OCI-LY1 (cell line): Measurements from ENCODE around the gene SYNPO2L.

Experiments used
- H2AFZ ChIP-seq: fragments of 200-600 bp; sonication (generic), shearing (Covaris generic); 2 replicates; pipeline ENCODE4 v1.6.0; 2014; ENCODE audit warnings: antibody characterized with exemption, mild to moderate bottlenecking, low read length
- H3F3A ChIP-seq: fragments of 200-600 bp; sonication (generic), shearing (Covaris generic); 2 replicates; pipeline ENCODE4 v1.6.0; 2014; ENCODE audit warnings: mild to moderate bottlenecking, antibody characterized with exemption, low read length, moderate library complexity; ENCODE audit not compliant: insufficient read depth
- H3K27ac ChIP-seq: fragments of 200-600 bp; sonication (generic); 2 replicates; pipeline ENCODE4 v1.5.1; 2014; ENCODE audit warnings: low read length, mixed run types, mild to moderate bottlenecking, low read depth; ENCODE audit not compliant: poor library complexity, severe bottlenecking
- H3K27me3 ChIP-seq: fragments of 200-600 bp; sonication (generic); 2 replicates; pipeline ENCODE4 v1.6.0; 2014; ENCODE audit warnings: antibody characterized with exemption, mild to moderate bottlenecking, low read length, moderate library complexity; ENCODE audit not compliant: insufficient read depth
- H3K36me3 ChIP-seq: fragments of 200-600 bp; sonication (generic); 2 replicates; pipeline ENCODE4 v1.6.1; 2014; ENCODE audit warnings: mild to moderate bottlenecking, antibody characterized with exemption, low read length, moderate library complexity, mixed read lengths; ENCODE audit not compliant: insufficient read depth
- H3K4me1 ChIP-seq: fragments of 200-600 bp; sonication (generic); 2 replicates; pipeline ENCODE4 v1.5.1; 2014; ENCODE audit warnings: mild to moderate bottlenecking, low read length, moderate library complexity; ENCODE audit not compliant: insufficient read depth, severe bottlenecking
- H3K4me2 ChIP-seq: fragments of 200-600 bp; sonication (generic), shearing (Covaris generic); 2 replicates; pipeline ENCODE4 v1.6.1; 2014; ENCODE audit warnings: low read length
- H3K4me3 ChIP-seq: fragments of 200-600 bp; sonication (generic); 2 replicates; pipeline ENCODE4 v1.5.1; 2014; ENCODE audit warnings: low read length, low read depth, mild to moderate bottlenecking, mixed read lengths; ENCODE audit not compliant: poor library complexity, severe bottlenecking
- H3K79me2 ChIP-seq: fragments of 200-600 bp; shearing (Covaris generic); 2 replicates; pipeline ENCODE4 v1.6.1; 2016; ENCODE audit warnings: mixed run types, low read length, mixed read lengths; ENCODE audit not compliant: insufficient read depth
- H3K9ac ChIP-seq: fragments of 200-600 bp; sonication (generic), shearing (Covaris generic); 2 replicates; pipeline ENCODE4 v1.6.1; 2014; ENCODE audit warnings: mild to moderate bottlenecking, low read length, mixed read lengths
- H3K9me2 ChIP-seq: fragments of 200-600 bp; sonication (generic), shearing (Covaris generic); 2 replicates; pipeline ENCODE4 v1.6.1; 2014; ENCODE audit warnings: low read depth, mild to moderate bottlenecking, low read length, mixed read lengths
- H3K9me3 ChIP-seq: fragments of 200-600 bp; shearing (Covaris generic); 2 replicates; pipeline ENCODE4 v1.6.1; 2014; ENCODE audit warnings: low read length, mixed read lengths
- H4K20me1 ChIP-seq: fragments of 200-600 bp; sonication (generic), shearing (Covaris generic); 2 replicates; pipeline ENCODE4 v1.6.0; 2016; ENCODE audit warnings: mild to moderate bottlenecking, low read length; ENCODE audit not compliant: insufficient read depth
- EZH2 ChIP-seq: fragments of 200-600 bp; sonication (generic), shearing (Covaris generic); IDR thresholded peaks from 2 replicates; pipeline ENCODE4 v1.8.0; 2017; ENCODE audit warnings: borderline replicate concordance, mixed run types, mild to moderate bottlenecking, antibody characterized with exemption, low read length, moderate library complexity, mixed read lengths
- TF ChIP-seq, protein P1 (sequence below): fragments of 200-600 bp; sonication (generic), shearing (Covaris generic); IDR thresholded peaks from 2 replicates; pipeline ENCODE4 v1.5.1; 2017; ENCODE audit warnings: mild to moderate bottlenecking, antibody characterized with exemption, low read length, moderate library complexity, mixed read lengths

Gene SYNPO2L

DNA sequence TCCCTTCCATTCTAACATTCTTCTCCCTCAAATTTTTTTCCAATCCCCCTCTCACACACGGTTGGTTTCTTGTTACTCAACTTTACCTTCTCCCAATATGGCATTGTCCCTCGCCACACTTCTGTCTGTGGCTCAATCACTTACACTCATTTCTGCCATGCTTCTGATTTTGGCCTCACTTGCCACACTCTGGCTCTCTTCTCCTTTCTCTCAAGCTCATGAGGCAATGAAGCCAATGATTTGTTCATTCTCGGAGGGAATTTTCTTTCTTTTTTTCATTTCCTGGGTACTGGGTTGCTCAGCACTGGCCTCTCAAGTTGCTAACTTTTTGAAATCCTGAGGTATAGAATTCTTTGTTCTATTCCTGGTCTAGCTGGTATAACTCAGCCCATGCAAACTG, 10.6 kb downstream of the SYNPO2L start:
- H3K36me3 ChIP-seq = no peaks in the 10 kb centered on the region
- H3K79me2 ChIP-seq = no peaks in the 10 kb centered on the region
- no peaks in the 10 kb centered on the region for H4K20me1 ChIP-seq
- 0 out of 2 replicates have a peak, but pooled peaks cover 4% of the 10 kb centered on the region for H3K27me3 ChIP-seq
- no peak overlapping the region for H3K9ac ChIP-seq
- no peaks in the 10 kb centered on the region for H3F3A ChIP-seq
- H3K27ac ChIP-seq = no peak overlapping the region
- no peak overlapping the region for H3K4me3 ChIP-seq
- no peaks in the 10 kb centered on the region for H3K9me2 ChIP-seq
- no peak overlapping the region for H3K4me2 ChIP-seq
- no peak for TF ChIP-seq EZH2
- TF ChIP-seq, protein P1, sequence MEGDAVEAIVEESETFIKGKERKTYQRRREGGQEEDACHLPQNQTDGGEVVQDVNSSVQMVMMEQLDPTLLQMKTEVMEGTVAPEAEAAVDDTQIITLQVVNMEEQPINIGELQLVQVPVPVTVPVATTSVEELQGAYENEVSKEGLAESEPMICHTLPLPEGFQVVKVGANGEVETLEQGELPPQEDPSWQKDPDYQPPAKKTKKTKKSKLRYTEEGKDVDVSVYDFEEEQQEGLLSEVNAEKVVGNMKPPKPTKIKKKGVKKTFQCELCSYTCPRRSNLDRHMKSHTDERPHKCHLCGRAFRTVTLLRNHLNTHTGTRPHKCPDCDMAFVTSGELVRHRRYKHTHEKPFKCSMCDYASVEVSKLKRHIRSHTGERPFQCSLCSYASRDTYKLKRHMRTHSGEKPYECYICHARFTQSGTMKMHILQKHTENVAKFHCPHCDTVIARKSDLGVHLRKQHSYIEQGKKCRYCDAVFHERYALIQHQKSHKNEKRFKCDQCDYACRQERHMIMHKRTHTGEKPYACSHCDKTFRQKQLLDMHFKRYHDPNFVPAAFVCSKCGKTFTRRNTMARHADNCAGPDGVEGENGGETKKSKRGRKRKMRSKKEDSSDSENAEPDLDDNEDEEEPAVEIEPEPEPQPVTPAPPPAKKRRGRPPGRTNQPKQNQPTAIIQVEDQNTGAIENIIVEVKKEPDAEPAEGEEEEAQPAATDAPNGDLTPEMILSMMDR = no peak
- no peak overlapping the region for H2AFZ ChIP-seq
- H3K9me3 ChIP-seq = no peaks in the 10 kb centered on the region
- no peaks in the 10 kb centered on the region for H3K4me1 ChIP-seq

GRCh38 chr10:73644767-73645166, 11.1 kb downstream of the SYNPO2L start:
- Histone ChIP-seq H2AFZ (no peak overlapping the region), H3K9me3 (no peaks in the 10 kb centered on the region), H3K9ac (no peak overlapping the region), H3K4me1 (no peaks in the 10 kb centered on the region), H3F3A (no peaks in the 10 kb centered on the region), H3K27ac (no peak overlapping the region), H3K79me2 (no peaks in the 10 kb centered on the region), H3K4me3 (no peak overlapping the region), H4K20me1 (no peaks in the 10 kb centered on the region), H3K27me3 (0 out of 2 replicates have a peak, but pooled peaks cover 3% of the 10 kb centered on the region), H3K4me2 (no peak overlapping the region), H3K9me2 (no peaks in the 10 kb centered on the region), H3K36me3 (no peaks in the 10 kb centered on the region)
- no peak for TF ChIP-seq EZH2
- TF ChIP-seq, protein P1 = no peak

DNA sequence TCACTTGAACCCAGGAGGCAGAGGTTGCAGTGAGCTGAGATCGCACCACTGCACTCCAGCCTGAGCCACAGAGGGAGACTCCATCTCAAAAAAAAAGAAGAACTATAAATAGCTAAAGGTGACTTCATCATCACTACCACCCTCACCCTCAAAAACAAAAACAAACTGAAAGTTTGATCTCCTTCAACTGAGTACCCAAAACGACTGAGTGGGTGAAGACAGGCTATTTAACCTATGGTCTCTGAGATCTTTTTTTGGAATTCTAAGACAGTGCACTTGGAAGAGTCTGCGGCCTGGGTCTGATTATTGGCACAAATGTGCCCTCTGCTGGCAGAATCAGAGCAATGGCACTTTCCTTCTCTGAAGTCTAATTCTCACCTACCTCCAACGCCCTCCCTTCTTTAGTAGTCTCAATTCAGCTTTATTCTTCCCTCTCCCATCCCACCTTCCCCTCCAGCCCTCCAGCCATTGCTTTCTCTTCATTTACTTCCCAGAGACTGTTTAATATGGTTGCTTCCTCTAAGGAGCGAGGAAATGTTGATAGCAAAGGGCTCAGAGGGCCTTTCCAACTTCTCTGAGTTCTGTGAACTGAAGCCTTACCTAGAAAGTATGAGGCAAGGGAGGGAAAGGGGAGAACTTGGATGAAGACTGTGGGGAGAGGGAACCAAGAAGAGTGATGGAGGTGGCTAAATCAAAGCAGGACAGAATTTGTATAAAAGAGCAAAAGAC, 11.7 kb downstream of the SYNPO2L start:
- TF ChIP-seq EZH2 = no peak
- TF ChIP-seq, protein P1 = peak; percentile 91
- Histone ChIP-seq H3K9me3 (no peaks in the 10 kb centered on the region), H3K4me1 (no peaks in the 10 kb centered on the region), H3K4me3 (no peak overlapping the region), H3F3A (no peaks in the 10 kb centered on the region), H3K79me2 (no peaks in the 10 kb centered on the region), H3K27me3 (no peaks in the 10 kb centered on the region), H3K4me2 (no peak overlapping the region), H3K36me3 (no peaks in the 10 kb centered on the region), H3K9me2 (no peaks in the 10 kb centered on the region), H4K20me1 (no peaks in the 10 kb centered on the region), H2AFZ (no peak overlapping the region), H3K27ac (no peak overlapping the region), H3K9ac (no peak overlapping the region)
